Duodenal mucosa (tissue), 2 donors: ENCODE data around the gene CXCL8.

Experiments used
- H3K27ac ChIP-seq: one replicate; pipeline ENCODE4 v1.7.0; 2013; ENCODE audit warnings: low read depth, low read length
- H3K27me3 ChIP-seq, 2 donors: one replicate each; pipeline ENCODE4 v1.7.0; 2013; ENCODE audit warnings: low read length in 2 of 2, control low read depth in 1 of 2; ENCODE audit not compliant: insufficient read depth in 2 of 2, control insufficient read depth in 1 of 2
- H3K36me3 ChIP-seq, 2 donors: one replicate each; pipeline ENCODE4 v1.7.0; 2013; ENCODE audit warnings: low read length in 2 of 2, control low read depth in 1 of 2; ENCODE audit not compliant: insufficient read depth in 2 of 2, control insufficient read depth in 1 of 2
- H3K4me1 ChIP-seq, 2 donors: one replicate each; pipeline ENCODE4 v1.7.0; 2013; ENCODE audit warnings: low read length in 2 of 2, control low read depth in 1 of 2; ENCODE audit not compliant: insufficient read depth in 2 of 2, control insufficient read depth in 1 of 2
- H3K4me3 ChIP-seq, 2 donors: one replicate each; pipeline ENCODE4 v1.7.0; 2013; ENCODE audit warnings: low read length in 2 of 2, low read depth in 1 of 2
- H3K9ac ChIP-seq, 2 donors: one replicate each; pipeline ENCODE4 v1.7.0; 2013; ENCODE audit warnings: low read length in 2 of 2, low read depth in 1 of 2
- H3K9me3 ChIP-seq, 2 donors: one replicate each; pipeline ENCODE4 v1.7.0; 2013; ENCODE audit warnings: low read length in 2 of 2, control low read depth in 1 of 2; ENCODE audit not compliant: control insufficient read depth in 1 of 2

CXCL8 gene

DNA sequence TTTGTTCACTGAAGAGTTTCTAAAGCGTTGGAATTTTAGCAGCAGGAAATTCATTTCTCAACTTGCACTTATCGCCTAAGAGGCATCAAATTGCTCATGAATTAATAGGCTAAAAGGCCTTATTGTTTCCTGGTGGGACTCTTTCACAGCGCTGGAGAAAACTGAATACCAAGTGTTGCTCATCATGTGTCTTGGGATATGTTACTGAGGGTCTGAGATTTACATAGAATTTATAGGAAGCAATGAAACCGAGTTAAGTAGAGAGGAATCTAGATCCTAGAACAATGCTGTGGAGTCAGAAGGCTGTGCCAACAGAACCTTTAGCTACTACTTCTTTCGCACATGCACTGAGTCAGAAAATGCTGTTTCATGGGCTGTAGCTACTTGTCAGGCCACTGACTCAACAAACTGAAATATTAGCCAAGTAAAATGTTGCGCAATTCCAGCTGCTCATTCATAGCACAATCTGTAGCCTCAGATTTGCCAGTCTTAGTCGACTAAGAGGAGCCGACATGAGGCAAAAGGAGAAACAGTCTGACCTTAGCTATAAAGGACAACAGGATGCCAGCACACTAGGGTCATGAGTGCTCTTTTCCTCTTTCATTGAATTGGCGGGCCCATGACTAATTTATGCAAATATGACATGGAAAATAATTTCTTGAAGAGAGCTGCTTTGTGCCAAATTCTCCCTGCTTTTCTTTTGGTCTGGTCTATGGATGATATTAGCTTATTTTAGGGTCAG, 35.9 kb upstream of the CXCL8 start:
- no peak overlapping the region for H3K27ac ChIP-seq

DNA sequence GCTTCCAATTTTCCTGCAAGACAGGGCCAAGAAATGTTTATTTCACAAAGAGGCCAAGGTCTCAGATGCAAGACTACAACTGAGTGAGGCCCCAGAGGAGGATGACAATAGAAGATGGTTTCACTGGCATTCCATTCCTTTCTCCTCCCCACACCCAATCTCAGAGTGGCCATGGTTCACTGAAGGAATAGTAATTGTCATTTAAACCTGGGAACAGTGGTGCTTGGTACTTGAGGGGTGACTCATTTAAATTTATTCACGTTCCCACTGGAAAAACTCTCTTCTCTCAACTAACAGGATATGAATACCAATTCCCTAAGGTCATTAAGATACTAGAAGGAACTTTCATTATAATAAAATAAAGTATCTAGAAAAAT, 35.3 kb upstream of the CXCL8 start:
- no peak overlapping the region for H3K27ac ChIP-seq

More for the DNA sequence above, 35.9 kb upstream of the CXCL8 start:
- Histone ChIP-seq H3K4me3 (no peak overlapping the region), H3K9ac (no peak overlapping the region), H3K4me1 (peaks cover 0 to 8% of the 10 kb centered on the region in 2 donors), H3K27me3 (no peaks in the 10 kb centered on the region), H3K36me3 (no peaks in the 10 kb centered on the region), H3K9me3 (no peaks in the 10 kb centered on the region)

DNA sequence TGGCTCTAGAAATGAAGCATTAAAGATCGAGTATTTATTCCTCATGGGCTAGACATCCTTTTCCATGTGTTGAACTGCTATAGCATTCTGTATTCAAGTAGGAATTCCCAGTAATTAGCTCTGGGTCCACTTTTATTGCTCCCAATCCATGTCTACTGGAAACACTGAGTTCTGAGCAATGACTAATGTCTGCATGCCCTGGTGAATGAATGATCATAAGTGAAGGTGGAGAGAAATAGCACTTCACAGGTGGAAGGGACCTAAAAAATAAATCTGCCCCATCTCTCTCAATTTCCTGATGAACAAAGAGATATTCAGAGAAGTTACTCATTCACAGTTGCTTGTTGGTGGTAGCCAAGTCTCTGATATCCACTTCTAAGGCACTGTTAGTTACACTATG, 34.6 kb upstream of the CXCL8 start:
- H3K4me3 ChIP-seq: no peak overlapping the region
- peaks cover 0 to 8% of the 10 kb centered on the region in 2 donors for H3K4me1 ChIP-seq
- H3K27me3 ChIP-seq: no peaks in the 10 kb centered on the region
- H3K27ac ChIP-seq: no peak overlapping the region
- no peaks in the 10 kb centered on the region for H3K9me3 ChIP-seq
- H3K9ac ChIP-seq: no peak overlapping the region
- no peaks in the 10 kb centered on the region for H3K36me3 ChIP-seq

More for the DNA sequence above, 35.3 kb upstream of the CXCL8 start:
- no peak overlapping the region for H3K4me3 ChIP-seq
- no peaks in the 10 kb centered on the region for H3K36me3 ChIP-seq
- H3K9me3 ChIP-seq: no peaks in the 10 kb centered on the region
- H3K9ac ChIP-seq: no peak overlapping the region
- peaks cover 0 to 8% of the 10 kb centered on the region in 2 donors for H3K4me1 ChIP-seq
- H3K27me3 ChIP-seq: no peaks in the 10 kb centered on the region

DNA sequence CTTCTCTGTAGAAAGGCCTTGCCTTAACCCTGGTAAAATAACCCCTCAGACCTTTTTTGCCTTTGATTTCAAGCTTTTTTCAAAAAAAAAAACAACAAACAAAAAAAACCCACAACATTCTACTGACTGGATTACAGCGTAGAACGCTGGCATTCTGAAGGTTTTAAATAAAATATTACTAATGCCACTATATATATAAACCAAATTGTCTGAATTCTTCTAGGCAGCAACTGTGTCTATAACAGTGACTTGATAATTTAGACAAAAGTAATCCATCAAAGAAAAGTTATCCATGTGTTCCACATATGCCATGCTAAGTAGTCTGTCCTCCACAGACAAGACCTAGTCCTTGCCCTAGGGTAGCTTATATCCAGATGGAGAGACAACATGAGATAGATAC, 33.6 kb upstream of the CXCL8 start:
- no peaks in the 10 kb centered on the region for H3K27me3 ChIP-seq
- H3K9ac ChIP-seq: no peak overlapping the region
- H3K36me3 ChIP-seq: no peaks in the 10 kb centered on the region
- H3K4me3 ChIP-seq: no peak overlapping the region
- H3K4me1 ChIP-seq: peaks cover 0 to 8% of the 10 kb centered on the region in 2 donors
- no peaks in the 10 kb centered on the region for H3K9me3 ChIP-seq
- H3K27ac ChIP-seq: no peak overlapping the region

DNA sequence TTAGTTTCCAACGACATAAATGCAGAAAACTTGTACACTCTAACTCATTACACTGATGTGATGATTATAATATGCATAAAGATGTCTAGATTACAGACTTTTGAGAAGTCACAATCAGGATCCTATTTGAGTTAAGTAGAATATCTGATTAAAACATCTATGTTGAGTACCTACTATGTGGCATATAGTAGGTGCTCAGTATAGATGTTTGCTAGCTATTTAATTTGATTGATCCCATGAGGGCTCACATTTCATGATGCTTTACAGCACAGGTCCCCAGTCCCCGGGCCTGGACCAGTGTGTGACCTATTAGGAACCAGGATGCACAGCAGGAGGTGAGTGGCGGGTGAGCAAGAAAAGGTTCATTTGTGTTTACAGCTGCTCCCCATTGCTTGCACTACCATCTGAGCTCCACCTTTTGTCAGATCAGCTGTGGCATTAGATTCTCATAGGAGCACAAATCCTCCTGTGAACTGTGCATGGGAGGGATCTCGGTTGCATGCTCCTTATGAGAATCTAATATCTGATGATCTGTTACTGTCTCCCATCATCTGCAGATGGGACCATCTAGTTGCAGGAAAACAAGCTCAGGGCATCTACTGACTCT, 33.0 kb upstream of the CXCL8 start:
- no peaks in the 10 kb centered on the region for H3K9me3 ChIP-seq
- no peaks in the 10 kb centered on the region for H3K27me3 ChIP-seq
- no peak overlapping the region for H3K27ac ChIP-seq
- no peaks in the 10 kb centered on the region for H3K36me3 ChIP-seq
- peaks cover 0 to 8% of the 10 kb centered on the region in 2 donors for H3K4me1 ChIP-seq
- H3K9ac ChIP-seq: no peak overlapping the region
- H3K4me3 ChIP-seq: no peak overlapping the region

DNA sequence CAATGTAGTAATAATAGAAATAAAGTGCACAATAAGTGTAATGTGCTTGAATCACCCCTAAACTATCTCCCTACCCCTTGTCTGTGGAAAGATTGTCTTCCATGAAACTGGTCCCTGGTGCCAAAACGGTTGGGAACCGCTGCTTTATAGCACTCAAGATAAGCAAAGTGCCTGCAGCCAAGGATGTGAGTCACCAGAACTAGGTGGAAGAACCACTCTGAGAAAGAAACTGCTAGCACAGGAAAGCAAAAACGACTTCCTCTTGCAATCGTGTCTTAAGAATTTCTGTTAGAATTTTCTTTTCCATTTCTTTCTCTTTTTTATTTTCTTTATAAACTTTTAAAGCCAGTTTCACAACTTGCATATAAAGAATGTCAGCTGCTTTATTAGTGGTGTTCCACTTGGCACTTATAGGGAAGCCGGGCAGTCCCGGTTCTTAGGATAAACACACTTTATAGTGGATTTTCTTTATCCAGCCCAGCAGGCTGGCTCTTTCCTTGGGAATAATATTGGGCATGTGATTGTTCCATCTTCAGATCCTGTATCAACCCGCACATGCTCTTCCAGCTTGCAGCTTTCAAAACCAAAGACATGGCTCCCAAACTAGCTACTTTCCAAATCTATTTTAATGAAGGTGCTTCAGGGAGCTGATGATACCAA, 32.3 kb upstream of the CXCL8 start:
- Histone ChIP-seq H3K4me3 (no peak overlapping the region), H3K27me3 (no peaks in the 10 kb centered on the region), H3K27ac (no peak overlapping the region), H3K9ac (no peak overlapping the region), H3K4me1 (peaks cover 0 to 8% of the 10 kb centered on the region in 2 donors), H3K9me3 (no peaks in the 10 kb centered on the region), H3K36me3 (no peaks in the 10 kb centered on the region)

DNA sequence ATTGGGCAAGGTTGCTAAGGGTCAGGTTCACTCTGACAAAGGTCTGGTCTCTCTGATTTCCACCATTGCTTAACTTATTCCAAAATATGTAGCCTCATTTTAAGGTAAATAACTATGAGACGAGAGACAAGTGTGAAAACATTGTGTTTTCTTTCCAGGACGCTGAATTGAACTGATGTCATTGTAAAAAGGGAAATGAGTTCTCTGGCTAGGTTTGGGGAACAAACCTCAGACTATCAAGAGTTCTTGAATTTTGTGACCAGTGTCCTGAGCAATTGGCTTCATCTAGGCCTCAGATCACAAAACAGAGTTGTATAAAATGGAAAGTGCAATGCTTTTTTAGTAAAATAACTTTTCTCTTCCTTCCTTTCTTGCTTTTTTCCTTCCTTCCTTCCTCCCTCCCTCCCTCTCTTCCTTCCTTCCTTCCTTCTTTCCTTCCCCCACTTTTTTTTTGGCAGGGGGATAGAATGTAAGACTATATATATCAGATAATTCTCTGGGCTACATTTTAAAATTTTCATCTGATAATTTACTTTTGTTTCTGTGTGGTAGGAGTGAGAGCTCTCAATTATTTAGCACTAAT, 30.8 kb upstream of the CXCL8 start:
- Histone ChIP-seq H3K27ac (no peak overlapping the region), H3K36me3 (no peaks in the 10 kb centered on the region)

DNA sequence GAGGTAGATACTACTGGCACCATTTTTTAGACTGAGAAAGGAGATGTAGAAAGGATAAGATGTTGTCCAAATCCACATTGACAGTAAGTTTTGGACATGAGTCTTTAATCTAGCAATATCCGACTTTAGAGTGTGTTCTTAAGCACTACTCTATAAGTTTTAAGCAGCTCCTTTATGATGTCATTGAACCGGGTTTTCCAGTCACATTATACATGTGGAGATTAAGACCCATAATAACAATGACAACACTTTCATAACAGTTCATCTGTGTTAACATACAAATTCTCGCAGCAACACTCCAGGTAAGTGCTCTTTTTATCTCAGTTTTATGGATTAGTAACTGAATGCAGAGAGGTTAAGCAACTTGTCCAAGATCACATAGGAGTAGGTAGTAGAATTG, 30.3 kb upstream of the CXCL8 start:
- H3K9ac ChIP-seq: no peak overlapping the region
- H3K9me3 ChIP-seq: no peaks in the 10 kb centered on the region
- H3K27ac ChIP-seq: no peak overlapping the region
- H3K36me3 ChIP-seq: no peaks in the 10 kb centered on the region
- no peak overlapping the region for H3K4me3 ChIP-seq
- no peaks in the 10 kb centered on the region for H3K27me3 ChIP-seq
- H3K4me1 ChIP-seq: peaks cover 0 to 5% of the 10 kb centered on the region in 2 donors

More for the DNA sequence above, 30.8 kb upstream of the CXCL8 start:
- no peaks in the 10 kb centered on the region for H3K9me3 ChIP-seq
- no peak overlapping the region for H3K9ac ChIP-seq
- H3K4me3 ChIP-seq: no peak overlapping the region
- H3K27me3 ChIP-seq: no peaks in the 10 kb centered on the region
- H3K4me1 ChIP-seq: peaks cover 0 to 8% of the 10 kb centered on the region in 2 donors

DNA sequence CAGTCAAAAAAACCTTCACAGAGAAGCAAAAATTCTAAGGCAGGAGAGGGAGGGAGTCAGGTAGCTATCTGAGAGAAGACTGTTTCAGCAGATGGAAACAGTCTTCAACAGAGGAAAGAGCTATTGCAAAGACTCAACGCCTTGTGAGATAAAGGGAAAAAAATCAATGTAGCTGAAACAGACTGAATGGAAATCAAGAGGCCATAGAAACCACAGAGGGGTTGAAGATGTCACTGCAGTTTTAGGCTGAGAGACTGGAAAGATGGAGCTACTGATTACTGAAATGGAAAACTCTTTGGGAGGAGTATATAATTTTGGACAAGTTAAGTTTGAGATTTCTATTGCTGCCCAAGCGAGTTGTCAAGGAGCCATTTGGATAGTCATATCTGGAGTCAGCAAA, 28.4 kb upstream of the CXCL8 start:
- Histone ChIP-seq H3K27ac (no peak overlapping the region), H3K9ac (no peak overlapping the region), H3K4me3 (no peak overlapping the region), H3K4me1 (peaks cover 0 to 5% of the 10 kb centered on the region in 2 donors), H3K9me3 (no peaks in the 10 kb centered on the region), H3K36me3 (no peaks in the 10 kb centered on the region), H3K27me3 (no peaks in the 10 kb centered on the region)

DNA sequence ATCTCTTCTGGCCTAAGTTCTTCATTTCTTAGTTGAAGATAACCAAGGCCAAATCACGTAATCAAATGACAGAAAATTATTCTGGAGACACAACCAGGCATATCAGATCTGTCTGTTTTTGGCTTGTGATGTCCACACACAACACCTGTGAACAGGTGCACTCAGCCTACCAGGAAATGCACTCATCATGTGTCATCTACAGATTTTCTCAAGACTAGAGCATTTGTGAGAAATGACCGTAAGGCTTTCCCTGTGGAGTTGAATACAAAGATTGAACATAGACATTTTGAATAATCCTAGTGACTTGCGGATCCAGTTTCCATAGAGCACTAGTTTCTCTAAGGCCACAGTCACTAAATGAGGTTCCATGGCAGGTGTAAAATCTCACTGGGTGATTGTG, 26.7 kb upstream of the CXCL8 start:
- Histone ChIP-seq H3K27me3 (no peaks in the 10 kb centered on the region), H3K27ac (no peak overlapping the region), H3K4me3 (no peak overlapping the region), H3K9me3 (no peaks in the 10 kb centered on the region), H3K36me3 (no peaks in the 10 kb centered on the region), H3K9ac (no peak overlapping the region), H3K4me1 (no peaks in the 10 kb centered on the region)
